Measurements from ENCODE around the gene METTL23.

- TF ChIP-seq CTCF (IDR thresholded peaks at IDR 0.05) (no peak), POLR2A (IDR thresholded peaks at IDR 0.05) (no peak)
Measured at GRCh38 chr17:76772842-76773525, 46.3 kb downstream of the METTL23 start.

Measured in Peyer's patch (tissue), 4 donors.